ENCODE data around the gene RPIA.

Gene RPIA

GRCh38 chr2:88686320-88686719, 5.2 kb upstream of the RPIA start:
- no peak for DNase-seq (ENCODE audit: low spot score)

- DNase-seq (ENCODE audit: low spot score), result no peak
Measured at GRCh38 chr2:88687384-88687783, 4.1 kb upstream of the RPIA start.

GRCh38 chr2:88690591-88691338, 708 bp upstream of the RPIA start:
- peak; percentile 19 for DNase-seq (ENCODE audit: low spot score)

- peak; percentile 23 for DNase-seq (ENCODE audit: low spot score)
Measured at GRCh38 chr2:88692187-88692586, 714 bp downstream of the RPIA start.

- DNase-seq (ENCODE audit: low spot score), result no peak
Measured at GRCh38 chr2:88693911-88694414, 2.5 kb downstream of the RPIA start.

- no peak for DNase-seq (ENCODE audit: low spot score)
Measured at GRCh38 chr2:88696611-88697010, 5.1 kb downstream of the RPIA start.

- DNase-seq (ENCODE audit: low spot score), result no peak
Measured at GRCh38 chr2:88697370-88698026, 6.0 kb downstream of the RPIA start.

GRCh38 chr2:88698027-88698413, 6.5 kb downstream of the RPIA start:
- no peak for DNase-seq (ENCODE audit: low spot score)

GRCh38 chr2:88698498-88699233, 7.2 kb downstream of the RPIA start:
- DNase-seq (ENCODE audit: low spot score), result no peak

- DNase-seq (ENCODE audit: low spot score), result no peak
Measured at GRCh38 chr2:88707003-88707402, 15.5 kb downstream of the RPIA start.

- no peak for DNase-seq (ENCODE audit: low spot score)
Measured at GRCh38 chr2:88709181-88709631, 17.7 kb downstream of the RPIA start.

GRCh38 chr2:88711289-88711688, 19.8 kb downstream of the RPIA start:
- no peak for DNase-seq (ENCODE audit: low spot score)

- DNase-seq (ENCODE audit: low spot score), result no peak
Measured at GRCh38 chr2:88711897-88712296, 20.4 kb downstream of the RPIA start.

- no peak for DNase-seq (ENCODE audit: low spot score)
Measured at GRCh38 chr2:88713408-88713807, 21.9 kb downstream of the RPIA start.

GRCh38 chr2:88714667-88715066, 23.2 kb downstream of the RPIA start:
- DNase-seq (ENCODE audit: low spot score), result no peak

- DNase-seq (ENCODE audit: low spot score), result no peak
Measured at GRCh38 chr2:88720399-88720798, 28.9 kb downstream of the RPIA start.

GRCh38 chr2:88721268-88721667, 29.8 kb downstream of the RPIA start:
- DNase-seq (ENCODE audit: low spot score), result no peak

- DNase-seq (ENCODE audit: low spot score), result no peak
Measured at GRCh38 chr2:88724643-88725332, 33.3 kb downstream of the RPIA start.

- no peak for DNase-seq (ENCODE audit: low spot score)
Measured at GRCh38 chr2:88729061-88729745, 37.7 kb downstream of the RPIA start.

- DNase-seq (ENCODE audit: low spot score), result no peak
Measured at GRCh38 chr2:88733155-88733902, 41.9 kb downstream of the RPIA start.

- DNase-seq (ENCODE audit: low spot score), result peak; percentile 88
Measured at GRCh38 chr2:88735133-88735532, 43.7 kb downstream of the RPIA start.

All from COLO829 (cell line).